Suppressor macrophage (primary cell): ENCODE results near the gene WWC1.

Experiments used
- DNase-seq, 4 experiments: peaks; one replicate each; pipeline ENCODE4 v3.0.0-alpha.2; 2020 to 2022
- total RNA-seq, 17 experiments: gene quantifications; one replicate each; lab custom pipeline; 2026; ENCODE audit warnings: mixed read lengths in 6 of 17, inconsistent platforms in 3 of 17; lab: John Stamatoyannopoulos, UW

The WWC1 gene
- total RNA-seq = 0.13 to 7.8 (median 0.85) reads per million in 17 experiments

DNA sequence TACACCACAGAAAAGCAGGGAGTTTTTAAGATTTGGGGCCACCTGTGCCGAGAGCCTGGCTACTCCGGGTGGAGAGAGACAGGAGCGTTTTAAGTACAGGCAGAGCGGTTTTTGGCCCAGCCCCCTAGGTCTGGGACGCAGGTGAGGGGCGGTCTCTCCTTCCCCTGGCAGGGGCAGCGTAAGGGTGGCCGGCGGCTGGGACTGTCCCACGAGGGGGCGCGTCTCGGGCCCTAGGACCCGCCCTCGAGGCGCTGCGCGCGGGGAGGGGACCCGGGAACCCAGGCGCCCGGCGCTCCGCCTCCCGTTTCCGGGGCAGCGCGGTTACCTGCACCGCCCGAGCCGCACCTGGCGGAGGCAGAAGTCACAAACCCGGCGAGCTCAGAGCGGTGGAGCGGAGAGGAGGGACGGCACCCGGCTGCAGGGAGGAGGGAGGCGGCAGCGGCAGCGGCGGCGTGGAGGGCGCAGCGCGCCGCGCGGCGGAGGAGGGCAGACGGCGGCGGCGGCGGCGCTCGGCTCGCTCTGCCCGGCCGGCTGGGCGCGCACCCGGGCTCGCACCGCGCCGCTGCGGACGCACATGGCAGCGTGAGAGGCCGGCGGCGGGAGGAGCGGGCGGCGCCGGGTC is at the start of gene WWC1:
Gene WWC1 (plus strand): TSS at position 304 of the 622 bp plus-strand sequence. CDS start 508 bp downstream, outside the sequence.
- DNase-seq = peak; percentile 15 to 54 (median 36)

DNA sequence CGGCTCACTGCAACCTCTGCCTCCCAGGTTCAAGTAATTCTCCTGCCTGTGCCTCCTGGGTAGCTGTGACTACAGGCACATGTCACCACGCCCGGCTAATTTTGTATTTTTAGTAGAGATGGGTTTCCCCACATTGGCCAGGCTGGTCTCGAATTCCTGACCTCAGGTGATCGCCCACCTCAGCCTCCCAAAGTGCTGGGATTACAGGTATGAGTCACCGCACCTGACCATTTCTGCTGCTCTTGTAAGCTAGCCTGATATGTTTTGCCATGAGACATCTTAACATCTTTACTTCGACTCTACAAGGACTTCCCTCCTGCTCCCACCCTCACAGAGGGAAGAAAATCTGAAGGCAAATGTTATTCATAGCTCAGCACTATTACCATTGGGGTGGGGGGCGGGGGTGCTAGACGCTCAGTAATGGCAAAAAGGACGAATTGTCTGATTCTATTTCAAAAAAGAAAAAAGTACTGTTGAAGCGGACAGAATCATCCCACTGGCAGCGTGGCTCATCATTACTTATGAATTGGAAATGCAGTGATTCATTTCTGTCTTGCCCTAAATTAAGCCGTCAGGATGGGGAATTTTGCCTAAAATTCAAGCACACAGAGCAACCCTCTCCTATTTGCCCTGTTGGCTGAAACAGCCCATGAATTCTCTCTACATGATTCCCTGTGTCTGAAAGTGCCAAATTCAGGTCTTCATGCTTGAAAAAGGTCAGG is 46.4 kb upstream of the WWC1 start:
- no peak for DNase-seq

DNA sequence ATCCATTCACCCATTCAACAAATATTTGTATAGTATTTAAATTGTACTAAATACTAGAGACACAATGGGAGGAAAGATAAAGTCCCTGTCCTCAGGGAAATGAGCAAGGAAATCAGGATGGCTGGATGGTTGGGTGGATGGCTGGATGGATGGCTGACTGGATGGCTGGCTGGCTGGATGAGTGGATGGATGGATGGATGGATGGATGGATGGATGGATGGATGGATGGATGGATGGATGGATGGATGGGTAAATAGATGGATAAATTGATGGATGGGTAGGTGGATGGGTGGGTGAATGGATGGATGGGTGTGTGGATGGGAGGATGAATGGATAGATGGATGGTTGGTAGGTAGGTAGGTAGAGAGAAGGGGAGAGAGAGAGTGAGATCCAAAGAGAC is 41.5 kb upstream of the WWC1 start:
- DNase-seq = no peak

DNA sequence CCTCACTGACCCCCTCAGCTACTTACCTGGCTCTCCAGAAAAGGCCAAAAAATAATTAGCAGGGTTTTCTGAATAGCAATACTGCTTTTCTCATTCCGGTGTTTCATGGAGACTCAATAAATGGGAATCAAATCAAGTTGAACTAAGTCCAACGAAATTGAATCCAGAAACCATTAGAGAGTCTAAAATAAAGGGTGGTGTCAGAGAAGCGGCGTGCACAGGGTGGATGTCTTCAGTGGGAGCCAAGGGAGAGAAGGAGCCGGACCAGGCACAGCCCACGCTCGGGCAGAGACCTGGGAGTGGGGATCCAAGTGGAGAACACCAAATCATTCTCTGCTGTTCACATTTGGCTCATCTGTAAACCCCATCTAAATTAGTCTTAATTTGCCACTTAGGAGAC is 40.2 kb upstream of the WWC1 start:
- DNase-seq = no peak

DNA sequence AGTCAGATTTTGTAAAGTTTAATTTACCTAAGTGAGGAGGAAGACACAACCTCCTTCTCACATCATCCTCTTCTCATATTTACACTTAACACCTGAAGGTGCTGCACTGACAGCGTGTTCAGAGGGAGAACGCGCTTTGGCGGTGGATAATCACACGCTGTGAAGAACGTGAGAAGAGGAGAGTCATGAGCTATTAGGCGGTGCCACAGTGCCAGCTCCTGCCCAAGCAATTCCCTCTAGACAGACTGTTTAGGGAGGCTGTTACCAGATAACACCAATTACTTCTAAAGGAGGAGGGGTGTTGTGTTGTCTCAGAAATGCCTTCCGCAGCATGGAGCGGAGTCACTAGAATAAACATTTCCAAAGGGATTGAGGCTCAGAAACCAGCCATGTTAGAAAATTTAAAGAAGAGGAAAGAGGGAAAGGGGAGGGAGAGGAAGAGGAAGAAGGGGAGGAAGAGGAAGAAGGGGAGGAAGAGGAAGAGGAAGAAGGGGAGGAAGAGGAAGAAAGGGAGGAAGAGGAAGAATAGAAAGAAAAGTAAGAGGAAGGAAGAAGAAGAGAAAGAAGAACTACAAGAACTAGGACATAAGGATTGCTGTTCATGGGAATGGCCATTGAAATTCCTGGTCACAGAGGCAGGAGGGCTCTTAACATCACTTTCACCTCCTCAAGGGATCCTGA is 37.3 kb upstream of the WWC1 start:
- DNase-seq = no peak

DNA sequence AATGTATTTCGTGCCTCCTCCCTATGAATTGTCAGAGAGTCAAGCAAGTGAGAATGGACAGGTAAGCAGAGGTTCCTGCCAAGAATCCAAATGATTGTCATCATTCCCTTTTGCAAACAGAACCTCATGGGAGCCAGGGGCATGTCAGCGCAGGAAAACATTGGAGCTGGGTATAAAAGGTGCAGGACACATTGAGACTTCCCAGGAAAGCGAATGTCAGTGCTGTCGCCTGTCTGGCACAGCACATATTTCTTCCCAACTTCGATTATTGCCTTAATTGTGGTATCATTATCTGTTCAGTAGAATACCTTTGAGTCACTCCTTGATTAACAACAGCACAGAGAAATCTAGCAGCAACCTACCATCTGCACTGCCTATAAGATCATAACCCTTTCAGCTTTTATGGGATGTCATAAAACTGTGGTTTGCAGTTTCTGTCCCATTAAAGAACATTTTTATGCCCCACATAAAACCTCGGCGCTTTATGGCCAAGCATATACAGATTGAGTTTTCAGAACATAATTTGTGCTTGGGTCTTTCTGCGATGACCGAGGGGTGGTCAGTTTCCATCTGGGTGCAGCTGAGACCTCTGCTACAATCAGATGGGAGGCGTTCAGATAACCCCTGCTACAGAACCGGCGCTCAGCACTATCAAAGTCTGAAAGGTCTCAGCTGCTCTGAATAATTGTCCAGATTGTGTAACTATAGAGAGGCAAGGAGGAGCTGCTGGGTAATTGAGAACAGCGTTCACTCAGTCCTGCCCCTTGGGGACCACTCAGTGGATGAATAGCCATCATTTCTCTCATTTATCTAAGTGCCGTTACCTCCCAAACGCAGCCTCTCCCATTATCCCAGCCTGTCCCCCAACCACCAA is 30.9 kb upstream of the WWC1 start:
- DNase-seq = no peak

DNA sequence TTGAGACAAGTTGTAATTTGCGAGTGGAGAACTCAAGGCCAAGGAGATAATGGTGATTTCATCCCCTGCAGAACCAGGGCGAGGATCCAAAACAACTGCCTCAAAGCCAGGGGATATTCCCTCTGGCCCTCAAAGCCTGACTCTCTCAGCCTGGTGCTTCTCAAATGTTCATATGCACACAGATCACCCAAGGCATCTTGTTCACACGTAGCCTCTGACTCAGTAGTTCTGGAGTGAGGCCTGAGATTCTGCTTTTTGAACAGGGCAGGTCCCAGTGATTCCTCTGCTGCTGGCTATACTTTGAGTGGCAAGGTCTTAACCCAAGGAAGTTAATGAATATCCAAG is 30.2 kb upstream of the WWC1 start:
- no peak for DNase-seq

DNA sequence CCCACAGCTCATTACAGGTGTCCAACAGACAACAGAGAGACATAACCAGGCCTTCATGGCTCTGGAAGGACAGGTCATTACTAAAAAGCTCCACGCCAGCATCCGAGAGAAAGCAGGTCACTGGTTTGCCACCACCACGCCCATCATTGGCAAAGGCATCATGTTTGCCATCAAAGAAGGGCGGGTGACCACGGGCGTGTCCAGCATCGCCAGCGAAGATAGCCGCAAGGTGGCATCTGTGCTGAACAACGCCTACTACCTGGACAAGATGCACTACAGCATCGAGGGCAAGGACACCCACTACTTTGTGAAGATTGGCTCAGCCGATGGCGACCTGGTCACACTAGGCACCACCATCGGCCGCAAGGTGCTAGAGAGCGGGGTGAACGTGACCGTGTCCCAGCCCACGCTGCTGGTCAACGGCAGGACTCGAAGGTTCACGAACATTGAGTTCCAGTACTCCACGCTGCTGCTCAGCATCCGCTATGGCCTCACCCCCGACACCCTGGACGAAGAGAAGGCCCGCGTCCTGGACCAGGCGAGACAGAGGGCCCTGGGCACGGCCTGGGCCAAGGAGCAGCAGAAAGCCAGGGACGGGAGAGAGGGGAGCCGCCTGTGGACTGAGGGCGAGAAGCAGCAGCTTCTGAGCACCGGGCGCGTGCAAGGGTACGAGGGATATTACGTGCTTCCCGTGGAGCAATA is 29.3 kb upstream of the WWC1 start:
- no peak for DNase-seq

DNA sequence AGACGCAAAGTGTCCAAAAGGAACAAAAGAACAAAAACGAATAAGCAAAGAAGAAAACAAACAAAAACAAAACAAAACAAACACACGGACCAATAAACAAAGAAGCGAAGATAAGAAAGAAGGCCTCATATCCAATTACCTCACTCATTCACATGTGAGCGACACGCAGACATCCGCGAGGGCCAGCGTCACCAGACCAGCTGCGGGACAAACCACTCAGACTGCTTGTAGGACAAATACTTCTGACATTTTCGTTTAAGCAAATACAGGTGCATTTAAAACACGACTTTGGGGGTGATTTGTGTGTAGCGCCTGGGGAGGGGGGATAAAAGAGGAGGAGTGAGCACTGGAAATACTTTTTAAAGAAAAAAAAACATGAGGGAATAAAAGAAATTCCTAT is 28.3 kb upstream of the WWC1 start:
- no peak for DNase-seq

DNA sequence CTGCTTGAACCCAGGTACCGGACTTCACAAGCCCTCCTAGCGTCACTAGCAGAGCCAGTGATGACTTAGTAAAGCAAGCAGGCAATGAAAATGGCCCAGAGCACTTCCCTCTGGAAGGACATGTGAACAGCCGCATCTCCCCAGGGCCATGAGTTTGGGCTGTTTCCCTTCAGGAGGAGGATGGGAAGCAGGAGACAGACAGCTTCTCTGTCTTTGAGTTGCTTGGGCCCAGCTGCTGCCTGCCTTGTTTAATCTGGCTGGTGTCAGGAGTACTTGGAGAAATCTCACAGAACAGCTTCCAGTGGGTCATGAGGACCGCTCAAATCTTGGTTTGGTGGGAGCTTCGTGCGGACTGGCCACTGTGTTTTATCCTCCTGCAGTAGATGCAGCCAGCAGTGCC is 25.4 kb upstream of the WWC1 start:
- no peak for DNase-seq

DNA sequence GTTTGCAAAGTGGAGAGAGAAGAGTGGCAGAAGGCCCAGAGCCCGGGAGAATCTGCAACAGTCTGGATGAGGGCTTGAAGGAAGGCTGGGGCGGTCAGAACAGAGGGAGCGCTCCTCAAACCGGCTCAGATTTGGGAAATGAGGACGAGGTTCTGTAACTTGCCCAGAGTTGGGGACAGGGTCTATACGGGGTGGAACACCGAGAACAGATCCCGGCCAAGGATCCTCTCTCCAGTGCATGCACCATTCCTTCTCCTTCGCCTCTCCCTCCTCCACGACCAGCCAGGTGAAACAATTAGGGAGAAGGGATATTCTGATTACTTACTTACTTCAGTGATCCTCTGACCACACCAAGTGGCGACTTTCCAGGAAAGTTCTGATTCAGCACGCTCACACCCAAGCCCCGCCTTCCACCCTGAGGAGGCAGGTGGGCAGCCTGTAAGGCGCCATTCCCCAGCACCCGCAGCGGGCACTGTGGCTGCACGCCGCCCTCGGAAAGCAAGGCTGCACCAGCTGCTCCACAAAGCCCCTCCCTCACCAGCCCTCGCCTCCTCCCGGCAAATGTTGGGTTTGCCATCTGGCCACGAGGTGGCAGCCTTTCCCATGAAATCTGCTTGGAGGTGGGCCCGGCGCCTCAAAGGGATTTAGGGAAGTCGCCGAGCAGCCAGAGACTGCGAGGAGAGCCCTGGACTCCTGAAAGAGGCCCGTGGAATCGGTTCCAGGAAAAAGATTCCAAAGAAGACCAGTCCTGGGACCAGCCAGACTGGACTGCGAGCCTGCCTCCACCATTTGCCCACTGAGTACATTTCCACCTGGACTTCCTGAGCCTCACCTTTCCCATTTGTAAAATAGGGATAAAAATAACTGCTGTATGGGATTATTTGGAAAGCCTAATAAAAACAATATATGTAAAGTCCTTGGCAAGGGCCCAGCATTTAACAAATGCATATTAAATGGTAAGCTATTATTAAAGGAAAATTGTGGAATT is 22.2 kb upstream of the WWC1 start:
- peak; percentile 88 to 92 (median 91) for DNase-seq

DNA sequence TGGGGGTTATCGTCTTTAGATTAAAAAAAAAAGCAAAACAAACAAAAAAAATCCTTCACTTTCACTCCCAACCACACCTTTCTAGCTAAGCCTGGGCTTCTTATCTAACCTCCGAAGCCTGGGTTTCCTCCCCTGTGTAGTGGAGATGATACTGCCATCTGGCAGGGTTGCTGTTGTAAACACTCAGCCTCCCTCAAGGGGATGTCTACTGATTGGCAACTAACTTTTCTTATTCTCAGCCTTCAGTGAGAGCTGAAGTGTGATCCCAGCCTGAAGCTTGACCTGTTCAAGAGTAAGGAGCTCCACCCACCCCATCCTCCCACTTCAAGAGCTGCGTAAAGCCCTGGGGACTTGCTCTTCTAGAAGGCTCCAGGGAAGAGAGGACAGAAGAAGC is 21.5 kb upstream of the WWC1 start:
- DNase-seq = no peak

DNA sequence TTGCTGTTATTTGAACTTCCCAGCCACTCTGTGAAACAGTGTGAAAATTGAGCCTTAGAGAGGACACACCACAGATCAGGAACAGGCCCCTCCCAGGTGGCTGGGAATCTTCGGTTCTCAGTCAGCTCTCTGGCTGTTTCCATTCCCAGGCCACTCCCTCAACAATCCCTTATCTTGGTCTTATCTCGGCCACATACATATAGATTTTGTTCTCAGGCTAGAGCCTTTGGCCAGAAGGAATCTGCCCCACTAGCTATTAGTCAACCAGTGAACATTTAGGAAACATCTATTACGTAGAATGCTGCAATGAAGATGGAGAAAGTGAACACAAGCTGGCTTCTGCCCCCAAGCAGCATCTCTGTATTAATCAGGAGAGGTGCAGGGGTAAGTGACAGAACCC is 21.0 kb upstream of the WWC1 start:
- no peak for DNase-seq

DNA sequence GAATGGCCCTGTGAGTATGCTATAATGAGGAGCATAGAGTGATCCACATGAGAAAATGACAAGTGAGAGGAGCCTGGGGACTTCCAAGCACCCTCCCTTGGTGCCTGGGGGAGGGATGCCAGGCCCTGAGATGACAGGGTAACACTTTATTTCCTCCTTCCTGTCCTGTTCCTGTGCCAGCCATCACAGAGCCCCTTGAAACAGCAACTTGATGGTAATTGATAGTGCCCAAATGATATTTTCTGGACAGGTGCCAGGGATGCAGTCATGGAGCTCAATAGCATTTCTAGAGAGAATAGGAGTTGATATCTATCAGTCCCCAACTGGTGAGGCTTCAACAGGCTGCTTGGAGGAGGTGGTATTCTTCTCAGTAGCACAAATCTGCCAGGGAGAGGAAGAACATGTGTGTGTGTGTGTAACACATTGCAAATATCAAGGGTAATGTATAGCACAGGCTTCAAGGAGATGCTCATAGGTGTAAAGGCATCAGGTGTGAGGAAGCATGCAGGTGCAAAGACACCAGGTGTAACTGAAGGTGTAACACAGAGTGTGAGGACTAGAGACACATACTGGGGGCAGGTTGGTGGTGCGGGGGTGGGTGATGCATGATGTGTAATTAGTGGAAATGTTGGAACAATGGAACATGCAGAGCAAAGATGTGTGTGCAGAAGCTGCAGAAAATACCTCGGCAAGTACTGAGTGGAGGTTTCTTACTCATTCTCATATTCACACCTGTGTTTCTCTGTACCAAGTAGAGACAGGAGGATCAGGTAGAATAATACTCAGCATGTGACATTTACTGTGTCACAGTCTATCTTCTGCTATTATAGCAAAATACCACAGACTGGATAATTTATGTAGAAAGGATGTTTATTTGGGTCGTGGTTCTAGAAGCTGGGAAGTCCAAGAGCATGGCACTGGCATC is 18.1 kb upstream of the WWC1 start:
- DNase-seq = no peak

DNA sequence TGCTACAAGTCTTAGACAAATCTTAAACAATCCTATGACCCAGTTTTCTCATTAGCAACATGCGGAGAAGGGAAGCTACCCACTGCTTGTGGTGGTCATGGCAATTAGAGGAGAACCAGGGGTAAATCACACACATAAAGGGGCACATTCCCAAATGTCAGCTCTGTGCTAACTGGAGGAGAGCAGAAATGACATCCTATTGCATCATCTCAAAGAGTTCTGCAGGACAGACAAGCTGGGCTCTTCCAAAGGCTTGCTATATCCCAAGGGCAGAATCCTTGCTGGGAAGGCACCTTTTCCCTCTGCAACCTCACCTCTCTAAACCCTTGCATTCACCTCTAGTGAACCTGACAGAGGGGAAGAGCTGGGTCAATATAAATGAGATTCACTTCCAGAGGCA is 17.0 kb upstream of the WWC1 start:
- DNase-seq = no peak

DNA sequence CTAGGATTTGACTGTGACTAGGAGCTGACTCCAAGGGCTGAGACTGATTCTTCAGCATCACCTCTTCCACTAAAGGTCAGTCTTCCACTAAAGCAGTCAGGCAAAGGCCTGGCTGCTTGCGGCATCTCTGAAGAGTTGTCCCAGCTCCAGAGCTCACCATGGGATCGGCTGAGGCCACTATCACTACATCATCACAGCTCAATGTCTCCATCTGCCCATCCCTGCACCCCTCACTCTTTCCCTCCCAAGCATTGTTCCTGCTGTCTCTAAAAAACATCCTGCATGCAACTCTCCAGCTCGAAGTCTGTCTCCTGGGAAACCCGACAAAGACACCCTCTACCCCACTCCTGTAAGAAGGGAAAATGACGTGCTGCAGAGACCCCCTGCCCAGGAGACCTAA is 15.5 kb upstream of the WWC1 start:
- no peak for DNase-seq

DNA sequence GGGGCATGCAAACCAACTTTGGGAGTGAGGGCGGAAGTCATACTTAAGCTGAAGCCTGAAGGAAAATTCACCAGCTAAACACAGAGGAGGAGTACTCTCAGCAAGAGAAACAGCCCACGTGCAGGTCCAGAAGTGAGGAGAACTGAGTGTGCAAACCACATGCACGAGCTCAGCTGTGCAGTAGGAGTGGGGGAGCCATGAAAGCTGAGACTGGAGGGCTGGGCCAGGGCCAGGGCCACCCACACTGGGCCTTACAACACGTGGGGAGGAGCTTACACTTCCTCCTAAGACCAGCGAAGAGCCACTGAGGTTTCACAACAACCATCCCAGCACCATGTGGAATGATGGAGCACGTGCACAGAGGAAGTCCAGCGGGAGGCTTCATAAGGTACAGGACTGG is 9.3 kb upstream of the WWC1 start:
- peak; percentile 85 to 93 (median 87) for DNase-seq

DNA sequence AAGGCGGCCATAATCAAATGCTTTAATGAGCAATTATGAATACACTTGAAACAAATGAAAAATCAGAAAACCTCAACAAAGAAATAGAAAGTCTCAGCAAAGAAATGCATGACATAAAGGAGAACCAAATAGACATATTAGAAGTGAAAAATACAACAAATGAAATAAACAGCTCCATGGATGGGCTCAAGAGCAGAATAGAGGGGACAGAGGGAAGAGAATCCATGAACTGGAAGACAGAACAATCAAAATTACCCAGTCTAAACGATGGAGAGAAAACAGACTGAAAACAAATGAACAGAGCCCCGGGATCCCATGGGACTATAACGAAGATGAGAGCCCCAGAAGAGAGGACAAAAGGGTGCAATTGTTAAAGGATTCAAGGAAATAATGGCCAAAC is 6.6 kb upstream of the WWC1 start:
- no peak for DNase-seq

DNA sequence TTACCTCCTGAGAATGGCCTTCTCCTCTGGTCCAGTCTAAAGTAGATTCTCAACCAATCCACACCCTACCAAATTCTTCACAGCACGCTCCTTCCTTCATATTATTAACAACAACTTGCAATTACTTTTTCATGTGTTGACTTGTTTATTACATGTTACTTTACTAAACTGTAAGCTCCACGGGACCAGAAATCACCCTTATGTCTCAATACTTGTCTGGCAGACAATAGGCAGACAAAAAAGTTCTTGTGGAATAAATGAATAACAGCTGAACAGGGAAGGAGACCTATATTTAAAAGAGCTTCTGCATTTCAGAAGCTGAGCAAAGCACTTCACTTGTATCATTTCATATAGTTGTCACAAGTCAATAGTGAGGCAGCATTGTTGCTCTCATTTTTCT is 5.7 kb upstream of the WWC1 start:
- peak in 2 of 4 experiments; percentile 17 to 32 for DNase-seq

DNA sequence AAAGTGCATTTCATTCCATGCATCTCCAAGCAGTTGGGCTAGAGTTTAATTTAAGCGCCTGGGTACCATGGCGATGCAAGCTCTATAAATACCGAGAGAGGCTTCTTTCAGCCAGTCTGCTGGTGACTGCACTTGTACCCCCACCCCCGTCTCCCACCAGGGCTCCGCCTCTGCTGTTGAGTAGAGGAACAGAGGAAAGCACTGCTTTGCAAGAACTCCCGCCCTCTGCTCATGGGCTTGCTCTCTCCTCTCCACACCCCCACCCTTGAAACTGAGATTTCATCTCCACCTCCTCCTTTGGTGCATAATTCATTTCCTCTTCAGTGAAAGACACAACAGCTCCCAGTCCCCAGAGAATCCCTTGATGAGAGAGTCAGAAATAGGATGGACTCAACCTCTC is 5.1 kb upstream of the WWC1 start:
- DNase-seq = peak; percentile 20 to 47 (median 39)
